ENCODE results near the gene CCDC63. TPM values are rescaled to one million over a fixed set of nuclear protein-coding genes. Genes with fewer than 3 reads are reported as not detected.

Gene CCDC63
- total RNA-seq, 1 experiment from 2014 or later, result 0.98 TPM

DNA sequence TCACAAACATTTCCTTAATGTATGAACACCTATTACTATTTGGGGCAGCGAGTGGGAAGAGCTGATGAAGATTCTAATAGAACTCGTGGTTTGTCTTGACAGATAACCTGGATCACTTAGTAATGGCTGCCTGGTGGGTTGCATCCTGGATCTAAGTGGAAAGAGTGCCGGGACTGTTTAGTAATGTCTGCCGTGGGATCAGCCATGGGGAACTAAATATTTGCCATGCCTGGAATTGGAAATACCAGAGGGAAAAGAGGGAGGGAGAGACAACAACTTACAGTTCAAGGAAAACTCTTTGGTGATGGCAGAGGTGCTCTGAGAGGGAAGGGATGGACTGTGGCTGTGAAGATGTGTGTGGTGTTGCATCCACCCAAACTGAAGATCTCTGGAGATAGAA lies 21.3 kb upstream of the CCDC63 start (continued):
- TF ChIP-seq, protein P1, sequence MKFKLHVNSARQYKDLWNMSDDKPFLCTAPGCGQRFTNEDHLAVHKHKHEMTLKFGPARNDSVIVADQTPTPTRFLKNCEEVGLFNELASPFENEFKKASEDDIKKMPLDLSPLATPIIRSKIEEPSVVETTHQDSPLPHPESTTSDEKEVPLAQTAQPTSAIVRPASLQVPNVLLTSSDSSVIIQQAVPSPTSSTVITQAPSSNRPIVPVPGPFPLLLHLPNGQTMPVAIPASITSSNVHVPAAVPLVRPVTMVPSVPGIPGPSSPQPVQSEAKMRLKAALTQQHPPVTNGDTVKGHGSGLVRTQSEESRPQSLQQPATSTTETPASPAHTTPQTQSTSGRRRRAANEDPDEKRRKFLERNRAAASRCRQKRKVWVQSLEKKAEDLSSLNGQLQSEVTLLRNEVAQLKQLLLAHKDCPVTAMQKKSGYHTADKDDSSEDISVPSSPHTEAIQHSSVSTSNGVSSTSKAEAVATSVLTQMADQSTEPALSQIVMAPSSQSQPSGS (CRISPR knock-in tag; IDR thresholded peaks at IDR 0.05; ENCODE audit: borderline replicate concordance, low read depth), result no peak
- TF ChIP-seq JUN (CRISPR knock-in tag; IDR thresholded peaks at IDR 0.05) (no peak), ZNF423 (CRISPR knock-in tag; IDR thresholded peaks at IDR 0.05) (no peak), ZBTB21 (CRISPR knock-in tag; IDR thresholded peaks at IDR 0.05; ENCODE audit: borderline replicate concordance) (no peak), ATF1 (CRISPR knock-in tag; IDR thresholded peaks at IDR 0.05) (no peak), TEAD1 (CRISPR knock-in tag; IDR thresholded peaks at IDR 0.05) (no peak)
- TF ChIP-seq, protein P2, sequence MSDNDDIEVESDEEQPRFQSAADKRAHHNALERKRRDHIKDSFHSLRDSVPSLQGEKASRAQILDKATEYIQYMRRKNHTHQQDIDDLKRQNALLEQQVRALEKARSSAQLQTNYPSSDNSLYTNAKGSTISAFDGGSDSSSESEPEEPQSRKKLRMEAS (CRISPR knock-in tag; IDR thresholded peaks at IDR 0.05), result no peak
- TF ChIP-seq, protein P3, sequence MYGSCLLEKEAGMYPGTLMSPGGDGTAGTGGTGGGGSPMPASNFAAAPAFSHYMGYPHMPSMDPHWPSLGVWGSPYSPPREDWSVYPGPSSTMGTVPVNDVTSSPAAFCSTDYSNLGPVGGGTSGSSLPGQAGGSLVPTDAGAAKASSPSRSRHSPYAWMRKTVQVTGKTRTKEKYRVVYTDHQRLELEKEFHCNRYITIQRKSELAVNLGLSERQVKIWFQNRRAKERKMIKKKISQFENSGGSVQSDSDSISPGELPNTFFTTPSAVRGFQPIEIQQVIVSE (CRISPR knock-in tag; IDR thresholded peaks at IDR 0.05; ENCODE audit: borderline replicate concordance), result no peak
- TF ChIP-seq, protein P4, sequence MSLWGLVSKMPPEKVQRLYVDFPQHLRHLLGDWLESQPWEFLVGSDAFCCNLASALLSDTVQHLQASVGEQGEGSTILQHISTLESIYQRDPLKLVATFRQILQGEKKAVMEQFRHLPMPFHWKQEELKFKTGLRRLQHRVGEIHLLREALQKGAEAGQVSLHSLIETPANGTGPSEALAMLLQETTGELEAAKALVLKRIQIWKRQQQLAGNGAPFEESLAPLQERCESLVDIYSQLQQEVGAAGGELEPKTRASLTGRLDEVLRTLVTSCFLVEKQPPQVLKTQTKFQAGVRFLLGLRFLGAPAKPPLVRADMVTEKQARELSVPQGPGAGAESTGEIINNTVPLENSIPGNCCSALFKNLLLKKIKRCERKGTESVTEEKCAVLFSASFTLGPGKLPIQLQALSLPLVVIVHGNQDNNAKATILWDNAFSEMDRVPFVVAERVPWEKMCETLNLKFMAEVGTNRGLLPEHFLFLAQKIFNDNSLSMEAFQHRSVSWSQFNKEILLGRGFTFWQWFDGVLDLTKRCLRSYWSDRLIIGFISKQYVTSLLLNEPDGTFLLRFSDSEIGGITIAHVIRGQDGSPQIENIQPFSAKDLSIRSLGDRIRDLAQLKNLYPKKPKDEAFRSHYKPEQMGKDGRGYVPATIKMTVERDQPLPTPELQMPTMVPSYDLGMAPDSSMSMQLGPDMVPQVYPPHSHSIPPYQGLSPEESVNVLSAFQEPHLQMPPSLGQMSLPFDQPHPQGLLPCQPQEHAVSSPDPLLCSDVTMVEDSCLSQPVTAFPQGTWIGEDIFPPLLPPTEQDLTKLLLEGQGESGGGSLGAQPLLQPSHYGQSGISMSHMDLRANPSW (CRISPR knock-in tag; conservative IDR thresholded peaks at IDR 0.05; ENCODE audit: low read depth), result no peak

DNA sequence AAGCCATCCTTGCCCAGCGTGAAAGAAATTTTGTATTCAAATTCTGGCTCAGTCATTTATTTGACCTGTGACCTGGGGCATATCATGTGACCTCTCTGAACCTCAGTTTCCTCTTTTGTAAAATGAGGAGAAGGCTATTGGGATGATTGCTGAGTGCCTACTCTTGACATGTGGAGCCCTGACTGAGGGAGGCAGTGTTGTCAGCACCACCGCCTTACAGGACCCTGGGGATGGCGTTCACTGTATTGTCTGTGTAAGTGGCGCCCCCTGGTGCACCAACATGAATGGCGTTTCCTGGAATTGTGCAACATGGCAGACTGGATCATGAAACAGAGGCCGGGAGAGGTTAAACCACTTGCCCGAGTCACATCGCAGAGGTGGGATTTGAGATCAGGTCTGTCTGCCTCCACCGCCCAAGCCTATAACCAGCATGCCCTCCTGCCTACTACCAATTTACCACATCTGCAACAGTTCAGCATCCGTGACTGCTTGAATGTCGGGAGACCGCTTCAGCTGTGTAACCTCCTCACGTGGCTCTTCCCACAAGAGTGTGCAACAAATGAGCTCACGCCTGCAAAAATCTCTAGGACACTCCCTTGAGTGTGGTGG lies 20.1 kb upstream of the CCDC63 start:
- ATAC-seq (peak; percentile 98), DNase-seq (ENCODE audit: low spot score) (peak; percentile 95)
- ChIA-PET POLR2A (no interaction called here), CTCF (interaction anchor here (0.6 to 2.9 kb wide), 13 partner anchors 13 to 473 kb away, joined by 3 to 23 read pairs (median 4); partner anchors contain the start of genes ARPC3 and CCDC63)
- Mint-ChIP-seq H3K4me3 (peak overlapping the region; percentile 8; the same call in 1 of the 2 replicates), H3K27me3 (ENCODE audit: low read depth) (peaks cover 19% of the 10 kb centered on the region), H3K4me1 (0 out of 2 replicates have a peak, but pooled peaks cover 4% of the 10 kb centered on the region), H3K36me3 (no peaks in the 10 kb centered on the region), H3K9me3 (peaks cover under 1% of the 10 kb centered on the region; the same call in 1 of the 2 replicates), H3K27ac (no peak overlapping the region)
- TF ChIP-seq, protein P5, sequence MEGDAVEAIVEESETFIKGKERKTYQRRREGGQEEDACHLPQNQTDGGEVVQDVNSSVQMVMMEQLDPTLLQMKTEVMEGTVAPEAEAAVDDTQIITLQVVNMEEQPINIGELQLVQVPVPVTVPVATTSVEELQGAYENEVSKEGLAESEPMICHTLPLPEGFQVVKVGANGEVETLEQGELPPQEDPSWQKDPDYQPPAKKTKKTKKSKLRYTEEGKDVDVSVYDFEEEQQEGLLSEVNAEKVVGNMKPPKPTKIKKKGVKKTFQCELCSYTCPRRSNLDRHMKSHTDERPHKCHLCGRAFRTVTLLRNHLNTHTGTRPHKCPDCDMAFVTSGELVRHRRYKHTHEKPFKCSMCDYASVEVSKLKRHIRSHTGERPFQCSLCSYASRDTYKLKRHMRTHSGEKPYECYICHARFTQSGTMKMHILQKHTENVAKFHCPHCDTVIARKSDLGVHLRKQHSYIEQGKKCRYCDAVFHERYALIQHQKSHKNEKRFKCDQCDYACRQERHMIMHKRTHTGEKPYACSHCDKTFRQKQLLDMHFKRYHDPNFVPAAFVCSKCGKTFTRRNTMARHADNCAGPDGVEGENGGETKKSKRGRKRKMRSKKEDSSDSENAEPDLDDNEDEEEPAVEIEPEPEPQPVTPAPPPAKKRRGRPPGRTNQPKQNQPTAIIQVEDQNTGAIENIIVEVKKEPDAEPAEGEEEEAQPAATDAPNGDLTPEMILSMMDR (IDR thresholded peaks at IDR 0.05), result peak; percentile 90
- TF ChIP-seq, protein P6, sequence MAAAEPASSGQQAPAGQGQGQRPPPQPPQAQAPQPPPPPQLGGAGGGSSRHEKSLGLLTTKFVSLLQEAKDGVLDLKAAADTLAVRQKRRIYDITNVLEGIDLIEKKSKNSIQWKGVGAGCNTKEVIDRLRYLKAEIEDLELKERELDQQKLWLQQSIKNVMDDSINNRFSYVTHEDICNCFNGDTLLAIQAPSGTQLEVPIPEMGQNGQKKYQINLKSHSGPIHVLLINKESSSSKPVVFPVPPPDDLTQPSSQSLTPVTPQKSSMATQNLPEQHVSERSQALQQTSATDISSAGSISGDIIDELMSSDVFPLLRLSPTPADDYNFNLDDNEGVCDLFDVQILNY (CRISPR knock-in tag; IDR thresholded peaks at IDR 0.05), result no peak
- TF ChIP-seq, protein P7, sequence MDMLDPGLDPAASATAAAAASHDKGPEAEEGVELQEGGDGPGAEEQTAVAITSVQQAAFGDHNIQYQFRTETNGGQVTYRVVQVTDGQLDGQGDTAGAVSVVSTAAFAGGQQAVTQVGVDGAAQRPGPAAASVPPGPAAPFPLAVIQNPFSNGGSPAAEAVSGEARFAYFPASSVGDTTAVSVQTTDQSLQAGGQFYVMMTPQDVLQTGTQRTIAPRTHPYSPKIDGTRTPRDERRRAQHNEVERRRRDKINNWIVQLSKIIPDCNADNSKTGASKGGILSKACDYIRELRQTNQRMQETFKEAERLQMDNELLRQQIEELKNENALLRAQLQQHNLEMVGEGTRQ (CRISPR knock-in tag; IDR thresholded peaks at IDR 0.05), result peak; percentile 50
- TF ChIP-seq ZNF317 (CRISPR knock-in tag; IDR thresholded peaks at IDR 0.05; ENCODE audit: borderline replicate concordance, low read depth) (no peak), ETV6 (CRISPR knock-in tag; IDR thresholded peaks at IDR 0.05) (peak; percentile 44; the same call in 1 of the 2 replicates), TEAD1 (CRISPR knock-in tag; IDR thresholded peaks at IDR 0.05) (0 out of 2 replicates have a peak, but pooled peaks have one; percentile 8)
